GM21423 (cell line): Measurements from ENCODE around the gene GMIP.
"Not testable (repeated sequence)": the region's sequence is repeated elsewhere in the genome, so short reads cannot be mapped to it uniquely, and the experiment has no call there.

Source experiments
- ATAC-seq: cut with Tn5 transposase; IDR thresholded peaks from one replicate; pipeline ENCODE4 v1.9.1; 2021; ENCODE audit warnings: mild to moderate bottlenecking, moderate library complexity; ENCODE audit not compliant: unreplicated experiment

The GMIP gene

DNA sequence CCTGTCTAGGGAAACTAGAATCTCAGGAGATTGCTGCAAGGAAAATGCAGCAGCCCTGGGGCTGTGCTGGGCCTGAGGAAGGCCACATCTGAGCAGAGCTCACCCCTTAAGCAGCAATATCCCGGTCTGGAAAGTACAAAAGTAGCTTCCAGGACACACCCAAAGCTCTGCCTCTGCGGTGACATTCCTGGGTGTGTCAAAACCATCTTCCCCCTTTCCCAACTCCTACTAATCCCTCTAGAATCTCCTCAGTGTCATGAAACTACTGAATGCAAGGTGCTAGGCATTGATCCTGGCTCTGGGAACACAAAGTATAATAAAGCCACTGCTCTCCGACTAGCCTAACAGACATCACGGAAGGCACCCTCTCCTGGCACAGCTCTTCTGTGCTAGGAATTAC, 30.0 kb downstream of the GMIP start:
- no peak for ATAC-seq

DNA sequence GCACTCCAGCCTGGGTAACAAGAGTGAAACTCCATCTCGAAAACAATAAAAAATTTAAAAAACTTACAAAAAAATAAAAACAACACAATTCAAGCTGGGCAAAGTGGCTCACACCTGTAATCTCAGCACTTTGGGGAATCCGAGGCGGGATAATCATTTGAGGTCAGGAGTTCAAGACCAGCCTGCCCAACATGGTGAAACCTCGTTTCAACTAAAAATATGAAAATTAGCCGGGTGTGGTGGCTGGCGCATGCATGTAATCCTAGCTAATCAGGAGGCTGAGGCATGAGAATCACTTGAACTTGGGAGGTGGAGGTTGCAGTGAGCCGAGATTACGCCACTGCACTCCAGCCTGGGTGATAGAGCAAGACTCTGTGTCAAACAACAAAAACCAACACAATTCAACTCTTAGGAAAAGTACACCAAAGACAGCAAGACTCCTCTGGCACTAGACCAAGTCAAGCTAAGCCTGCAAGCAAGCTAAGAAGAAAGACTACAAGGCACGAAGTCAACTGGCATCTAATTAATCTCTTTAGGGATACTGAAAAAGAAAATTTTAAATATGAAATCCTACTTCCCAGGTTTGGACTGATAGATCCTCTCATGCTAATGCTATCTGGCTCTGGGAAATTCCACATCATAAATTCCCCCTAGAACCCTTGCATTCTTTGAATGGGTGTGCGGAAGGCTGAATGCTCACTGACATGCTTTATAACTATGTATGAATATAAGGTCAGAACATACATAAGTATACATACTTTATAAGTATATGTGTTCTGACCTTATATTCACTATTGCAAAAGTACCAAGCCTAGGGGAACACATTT, 32.9 kb downstream of the GMIP start:
- ATAC-seq: no peak

GRCh38 chr19:19606686-19607085, 36.8 kb downstream of the GMIP start:
- not testable (repeated sequence) for ATAC-seq

- ATAC-seq: no peak
Observed at GRCh38 chr19:19606021-19606420, 37.4 kb downstream of the GMIP start.

- no peak for ATAC-seq
Observed at GRCh38 chr19:19602713-19603324, 40.6 kb downstream of the GMIP start.

GRCh38 chr19:19602136-19602712, 41.2 kb downstream of the GMIP start:
- no peak for ATAC-seq

- ATAC-seq: no peak
Observed at GRCh38 chr19:19600793-19601330, 42.6 kb downstream of the GMIP start.

GRCh38 chr19:19598728-19599451, 44.6 kb downstream of the GMIP start:
- ATAC-seq: not testable (repeated sequence)

DNA sequence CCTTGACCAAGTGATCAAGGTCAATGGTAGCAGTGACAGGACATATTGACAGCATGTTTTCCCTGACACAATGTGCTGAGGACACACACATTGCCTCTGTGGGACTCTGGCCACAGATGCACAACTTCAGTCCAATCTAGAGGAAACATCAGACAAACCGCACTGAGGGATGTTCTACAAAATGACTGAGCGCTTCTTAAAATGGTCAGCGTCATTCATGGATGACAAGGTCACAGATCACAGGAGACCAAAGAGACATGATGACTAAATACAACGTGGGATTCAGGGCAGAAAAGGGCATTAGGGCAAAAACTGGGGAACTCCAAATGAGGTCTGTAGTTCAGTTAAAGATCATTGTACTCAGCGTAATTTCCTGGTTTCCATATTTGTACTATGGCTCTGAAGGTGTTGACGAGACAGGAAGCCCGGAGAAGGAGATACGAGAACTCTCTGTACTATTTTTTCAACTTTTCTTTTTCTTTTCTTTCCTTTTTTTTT, 45.6 kb downstream of the GMIP start:
- peak; percentile 69 for ATAC-seq

- no peak for ATAC-seq
Observed at GRCh38 chr19:19595171-19595701, 48.2 kb downstream of the GMIP start.

DNA sequence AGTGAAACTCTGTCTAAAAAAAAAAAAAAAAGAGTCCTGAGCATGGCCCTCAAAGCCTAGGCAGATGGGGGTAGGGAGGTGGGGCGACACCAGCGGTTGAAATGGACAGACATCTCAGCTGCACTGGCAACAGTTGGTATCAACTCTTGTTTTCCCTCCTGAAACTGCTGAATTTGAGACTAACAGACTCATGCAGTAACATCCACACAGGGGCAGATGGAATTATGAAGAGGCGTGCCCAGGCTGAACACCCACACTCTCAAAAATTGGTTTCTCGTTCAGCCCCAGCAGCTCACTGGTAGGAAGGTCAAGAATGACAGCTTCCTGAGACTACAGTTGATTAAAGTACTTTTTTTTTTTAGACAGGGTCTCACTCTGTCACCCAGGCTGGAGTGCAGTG, 49.1 kb downstream of the GMIP start:
- no peak for ATAC-seq

GRCh38 chr19:19592690-19593089, 50.8 kb downstream of the GMIP start:
- ATAC-seq: no peak

GRCh38 chr19:19591133-19591825, 52.2 kb downstream of the GMIP start:
- peak; percentile 62 for ATAC-seq

DNA sequence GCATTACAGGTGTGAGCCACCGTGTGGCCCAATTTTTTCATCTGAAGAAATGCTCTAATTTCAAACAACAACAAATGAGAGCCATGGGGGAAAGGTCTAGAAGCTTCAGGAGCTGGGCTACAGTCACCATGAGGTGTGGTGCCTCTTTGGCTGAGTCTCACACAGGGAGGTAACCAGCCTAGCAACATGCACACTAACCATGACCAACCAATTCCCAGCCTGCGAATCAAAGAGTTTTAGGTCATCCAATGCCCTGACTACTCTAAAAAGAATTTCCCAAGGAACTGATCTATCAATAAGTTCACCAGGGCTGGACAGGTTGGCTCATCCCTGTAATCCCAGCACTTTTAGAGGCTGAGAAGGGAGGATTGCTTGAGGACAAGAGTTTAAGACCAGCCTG, 54.9 kb downstream of the GMIP start:
- no peak for ATAC-seq

GRCh38 chr19:19587771-19588170, 55.7 kb downstream of the GMIP start:
- no peak for ATAC-seq

GRCh38 chr19:19584356-19584755, 59.1 kb downstream of the GMIP start:
- ATAC-seq: no peak

- no peak for ATAC-seq
Observed at GRCh38 chr19:19582471-19582870, 61.0 kb downstream of the GMIP start.

DNA sequence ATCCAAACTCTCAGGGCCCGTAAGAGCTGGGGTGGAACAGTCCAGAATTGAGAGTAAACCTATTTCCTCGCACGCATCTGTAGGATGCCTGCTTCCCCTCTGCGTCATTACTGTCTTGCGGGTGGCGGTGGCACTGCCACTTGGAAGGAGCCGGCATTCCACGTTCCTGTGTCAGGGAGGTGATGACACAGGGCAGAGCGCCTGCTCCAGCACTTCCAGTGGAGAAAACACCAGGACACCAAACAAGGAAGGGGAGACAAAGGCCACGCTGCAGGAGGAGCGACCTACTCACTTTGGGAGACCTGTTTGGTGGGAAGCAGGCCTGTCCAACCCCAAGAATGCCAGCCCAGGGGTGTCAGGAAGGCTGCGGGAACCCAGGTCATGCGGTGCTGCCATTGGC, 62.1 kb downstream of the GMIP start:
- no peak for ATAC-seq

GRCh38 chr19:19580418-19580817, 63.0 kb downstream of the GMIP start:
- no peak for ATAC-seq
